ENCODE data around the gene VWA8.

VWA8 gene

GRCh38 chr13:41554626-41555386 lies 406.1 kb downstream of the VWA8 start:
- peak; percentile 74 for DNase-seq (ENCODE audit: extremely low spot score)
- peak; percentile 21 for TF ChIP-seq CTCF (IDR thresholded peaks at IDR 0.05; ENCODE audit: control extremely low read depth, extremely low read depth, low read depth, missing control alignments)
- ChIA-PET POLR2A (no interaction called here), CTCF (interaction anchor here (0.8 to 1.5 kb wide), 6 partner anchors 10 to 169 kb away, joined by 3 to 4 read pairs (median 3); no protein-coding TSS in a partner anchor)

- CTCF ChIA-PET = interaction anchor here (0.8 to 1.5 kb wide), 5 partner anchors 10 to 169 kb away, joined by 3 to 4 read pairs (median 3); no protein-coding TSS in a partner anchor
- DNase-seq (ENCODE audit: extremely low spot score) = no peak
- no peak for TF ChIP-seq CTCF (IDR thresholded peaks at IDR 0.05; ENCODE audit: control extremely low read depth, extremely low read depth, low read depth, missing control alignments)
- POLR2A ChIA-PET = no interaction called here
These were observed 406.7 kb downstream of the VWA8 start for GRCh38 chr13:41554180-41554579.

GRCh38 chr13:41552031-41552430 lies 408.9 kb downstream of the VWA8 start:
- ChIA-PET POLR2A (no interaction called here), CTCF (no interaction called here)
- no peak for DNase-seq (ENCODE audit: extremely low spot score)
- no peak for TF ChIP-seq CTCF (IDR thresholded peaks at IDR 0.05; ENCODE audit: control extremely low read depth, extremely low read depth, low read depth, missing control alignments)

GRCh38 chr13:41550276-41550675 lies 410.6 kb downstream of the VWA8 start:
- ChIA-PET POLR2A (interaction anchor here (0.6 kb wide), 1 partner anchor 14 kb away, joined by 4 read pairs; no protein-coding TSS in a partner anchor), CTCF (interaction anchor here (1.7 kb wide), 1 partner anchor 14 kb away, joined by 6 read pairs; no protein-coding TSS in a partner anchor)
- DNase-seq (ENCODE audit: extremely low spot score) = no peak
- TF ChIP-seq CTCF (IDR thresholded peaks at IDR 0.05; ENCODE audit: control extremely low read depth, extremely low read depth, low read depth, missing control alignments) = no peak

GRCh38 chr13:41549491-41549890 lies 411.4 kb downstream of the VWA8 start:
- ChIA-PET CTCF (interaction anchor here (1.7 kb wide), 1 partner anchor 15 kb away, joined by 6 read pairs; no protein-coding TSS in a partner anchor), POLR2A (no interaction called here)
- TF ChIP-seq CTCF (IDR thresholded peaks at IDR 0.05; ENCODE audit: control extremely low read depth, extremely low read depth, low read depth, missing control alignments) = no peak
- DNase-seq (ENCODE audit: extremely low spot score) = no peak

- CTCF ChIA-PET = interaction anchor here (1.4 to 1.7 kb wide), 2 partner anchors 14 to 16 kb away, joined by 3 to 6 read pairs; no protein-coding TSS in a partner anchor
- TF ChIP-seq CTCF (IDR thresholded peaks at IDR 0.05; ENCODE audit: control extremely low read depth, extremely low read depth, low read depth, missing control alignments) = no peak
These were observed 412.0 kb downstream of the VWA8 start for GRCh38 chr13:41548910-41549309.

More at GRCh38 chr13:41548910-41549309, 412.0 kb downstream of the VWA8 start:
- no peak for DNase-seq (ENCODE audit: extremely low spot score)
- POLR2A ChIA-PET = no interaction called here
